GM19452 (cell line): ENCODE measurements around the gene CACNG8.

Experiments
- ATAC-seq: cut with Tn5 transposase; IDR thresholded peaks from one replicate; pipeline ENCODE4 v1.9.1; 2021; ENCODE audit not compliant: unreplicated experiment

Gene CACNG8

GRCh38 chr19:53961523-53962356 lies 997 bp upstream of the CACNG8 start:
- no peak for ATAC-seq

- ATAC-seq, result no peak
Observed at GRCh38 chr19:53965091-53965490, 2.4 kb downstream of the CACNG8 start.

GRCh38 chr19:53966931-53967330 lies 4.2 kb downstream of the CACNG8 start:
- ATAC-seq, result no peak

- ATAC-seq, result no peak
Observed at GRCh38 chr19:53969366-53969765, 6.6 kb downstream of the CACNG8 start.

GRCh38 chr19:53971673-53972072 lies 8.9 kb downstream of the CACNG8 start:
- no peak for ATAC-seq

- ATAC-seq, result no peak
Observed at GRCh38 chr19:53977429-53977990, 14.8 kb downstream of the CACNG8 start.

- ATAC-seq, result no peak
Observed at GRCh38 chr19:53977991-53978731, 15.4 kb downstream of the CACNG8 start.

- no peak for ATAC-seq
Observed at GRCh38 chr19:53978975-53979801, 16.5 kb downstream of the CACNG8 start.

GRCh38 chr19:53980539-53981375 lies 18.0 kb downstream of the CACNG8 start:
- ATAC-seq, result no peak

- ATAC-seq, result no peak
Observed at GRCh38 chr19:53981376-53981951, 18.7 kb downstream of the CACNG8 start.

GRCh38 chr19:53982001-53982451 lies 19.3 kb downstream of the CACNG8 start:
- ATAC-seq, result no peak

- ATAC-seq, result no peak
Observed at GRCh38 chr19:53982611-53983010, 19.9 kb downstream of the CACNG8 start.

- ATAC-seq, result no peak
Observed at GRCh38 chr19:53983457-53984289, 20.9 kb downstream of the CACNG8 start.

- no peak for ATAC-seq
Observed at GRCh38 chr19:53985863-53986262, 23.1 kb downstream of the CACNG8 start.

GRCh38 chr19:53988981-53989380 lies 26.2 kb downstream of the CACNG8 start:
- no peak for ATAC-seq

- ATAC-seq, result no peak
Observed at GRCh38 chr19:53989600-53990533, 27.1 kb downstream of the CACNG8 start.

- no peak for ATAC-seq
Observed at GRCh38 chr19:53991224-53992113, 28.7 kb downstream of the CACNG8 start, which contains the start of gene CACNG6. Gene CACNG6, plus strand, starts transcription at chr19:53991637. Its CDS starts 1,241 bp downstream, at chr19:53992878.
